NCI-H69 (cell line): Measurements from ENCODE around the gene DHRS4L2.
A peak's percentile ranks its signal among the peaks of the same experiment; 100 is the strongest.
"Not testable (repeated sequence)": the region's sequence is repeated elsewhere in the genome, so short reads cannot be mapped to it uniquely, and the experiment has no call there.

Experiments used
- DNase-seq: peaks from one replicate; lab custom pipeline; 2025; lab: John Stamatoyannopoulos, UW

The DHRS4L2 gene

GRCh38 chr14:24018978-24019377 is 30.2 kb downstream of the DHRS4L2 start:
- not testable (repeated sequence) for DNase-seq

DNA sequence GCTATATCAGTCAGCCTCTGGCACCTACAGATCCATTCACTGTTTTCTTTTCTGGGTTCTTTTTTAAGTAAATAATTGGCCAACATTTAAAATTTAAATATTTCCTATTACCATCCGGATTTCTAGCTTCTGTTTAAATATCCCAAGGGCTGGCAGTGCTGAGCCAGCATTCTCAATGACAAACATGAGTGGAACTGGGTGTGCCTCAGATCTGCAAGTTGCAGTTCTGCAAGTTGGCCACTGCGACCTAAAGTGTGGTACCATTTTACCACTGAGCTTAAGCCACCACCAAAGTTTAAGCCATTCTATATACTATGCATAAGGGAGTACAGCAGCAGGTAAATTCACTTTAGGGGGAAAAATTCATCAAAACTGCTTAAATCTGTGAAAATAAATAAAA is 31.2 kb downstream of the DHRS4L2 start:
- not testable (repeated sequence) for DNase-seq

DNA sequence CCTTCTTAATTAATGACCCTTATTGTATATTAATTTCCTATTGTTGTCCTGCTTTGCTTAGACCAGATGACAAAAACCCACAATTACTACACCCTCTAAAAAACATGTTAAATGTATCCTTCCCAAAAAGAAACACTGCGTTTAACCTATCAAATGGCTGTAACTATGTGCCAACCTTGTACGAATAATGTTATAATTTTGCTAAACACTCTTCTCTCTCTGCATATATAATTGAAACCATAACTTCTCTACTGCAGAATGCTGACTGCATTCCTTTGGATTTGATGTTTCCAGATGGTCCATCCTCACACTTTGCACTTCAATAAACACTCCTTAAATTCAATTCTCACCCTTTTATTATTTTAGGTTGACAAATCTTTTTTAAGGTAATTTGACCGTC is 31.8 kb downstream of the DHRS4L2 start:
- DNase-seq: not testable (repeated sequence)

DNA sequence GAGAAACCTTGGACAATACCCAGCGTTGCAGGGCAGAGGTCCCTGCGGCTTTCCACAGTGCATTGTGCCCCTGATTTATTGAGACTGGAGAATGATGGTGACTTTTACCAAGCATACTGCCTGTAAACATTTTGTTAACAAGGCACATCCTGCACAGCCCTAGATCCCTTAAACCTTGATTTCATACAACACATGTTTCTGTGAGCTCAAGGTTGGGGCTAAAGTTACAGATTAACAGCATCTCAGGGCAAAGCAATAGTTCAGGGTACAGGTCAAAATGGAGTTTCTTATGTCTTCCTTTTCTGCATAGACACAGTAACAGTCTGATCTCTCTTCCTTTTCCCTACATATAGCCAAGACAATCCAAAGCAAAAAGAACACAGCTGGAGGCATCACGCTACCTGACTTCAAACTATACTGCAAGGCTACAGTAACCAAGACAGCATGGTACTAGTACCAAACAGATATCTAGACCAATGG is 36.2 kb downstream of the DHRS4L2 start:
- DNase-seq: not testable (repeated sequence)

DNA sequence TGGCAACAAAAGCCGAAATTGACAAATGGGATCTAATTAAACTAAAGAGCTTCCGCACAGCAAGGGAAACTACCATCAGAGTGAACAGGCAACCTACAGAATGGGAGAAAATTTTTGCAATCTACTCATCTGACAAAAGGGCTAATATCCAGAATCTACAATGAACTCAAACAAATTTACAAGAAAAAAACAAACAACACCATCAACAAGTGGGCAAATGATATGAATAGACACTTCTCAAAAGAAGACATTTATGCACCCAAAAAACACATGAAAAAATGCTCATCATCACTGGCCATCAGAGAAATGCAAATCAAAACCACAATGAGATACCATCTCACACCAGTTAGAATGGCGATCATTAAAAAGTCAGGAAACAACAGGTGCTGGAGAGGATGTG is 41.0 kb downstream of the DHRS4L2 start:
- DNase-seq: not testable (repeated sequence)

DNA sequence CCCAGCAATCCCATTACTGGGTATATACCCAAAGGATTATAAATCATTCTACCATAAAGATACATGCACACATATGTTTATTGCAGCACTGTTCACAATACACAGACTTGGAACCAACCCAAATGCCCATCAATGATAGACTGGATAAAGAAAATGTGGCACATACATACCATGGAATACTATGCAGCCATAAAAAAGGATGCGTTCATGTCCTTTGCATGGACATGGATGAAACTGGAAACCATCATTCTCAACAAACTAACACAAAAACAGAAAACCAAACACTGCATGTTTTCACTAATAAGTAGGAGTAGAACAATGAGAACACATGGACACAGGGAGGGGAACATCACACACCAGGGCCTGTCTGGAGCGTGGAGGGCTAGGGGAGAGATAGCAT is 42.6 kb downstream of the DHRS4L2 start:
- not testable (repeated sequence) for DNase-seq

DNA sequence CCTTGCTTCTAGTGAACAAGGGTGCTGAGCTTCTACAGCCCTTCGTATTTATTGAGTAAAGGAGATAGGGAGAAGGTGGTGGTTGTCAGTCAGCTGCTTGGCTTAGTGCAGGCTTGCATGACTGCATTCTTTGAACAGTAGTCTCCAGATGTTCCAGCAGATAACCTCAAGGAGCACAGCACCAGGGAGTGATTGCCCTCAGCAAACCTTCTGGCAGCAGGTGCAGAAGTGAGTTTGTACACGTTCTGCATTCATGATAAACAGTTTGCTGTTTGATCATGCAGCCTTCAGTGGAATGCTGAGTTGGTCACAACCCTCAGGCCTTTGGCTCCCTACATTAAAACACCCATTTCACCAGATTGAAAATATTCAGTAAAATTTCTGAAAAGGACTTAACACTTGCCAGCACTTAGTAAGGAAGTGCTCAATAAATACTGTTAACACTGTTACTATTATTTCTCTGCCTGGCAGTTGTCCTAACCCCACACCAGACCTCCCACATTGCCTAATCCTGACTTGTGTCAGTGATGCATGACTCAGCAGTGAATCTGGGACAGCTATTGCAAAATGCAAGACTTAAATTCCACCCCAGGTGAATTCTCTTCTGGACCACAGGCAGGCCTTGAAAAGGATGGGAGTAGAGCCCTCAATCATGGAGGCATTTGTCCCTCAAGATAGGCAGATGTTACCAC is 44.1 kb downstream of the DHRS4L2 start:
- peak; percentile 19 for DNase-seq

- peak; percentile 45 for DNase-seq
These were observed 47.0 kb downstream of the DHRS4L2 start for GRCh38 chr14:24035769-24036168.

DNA sequence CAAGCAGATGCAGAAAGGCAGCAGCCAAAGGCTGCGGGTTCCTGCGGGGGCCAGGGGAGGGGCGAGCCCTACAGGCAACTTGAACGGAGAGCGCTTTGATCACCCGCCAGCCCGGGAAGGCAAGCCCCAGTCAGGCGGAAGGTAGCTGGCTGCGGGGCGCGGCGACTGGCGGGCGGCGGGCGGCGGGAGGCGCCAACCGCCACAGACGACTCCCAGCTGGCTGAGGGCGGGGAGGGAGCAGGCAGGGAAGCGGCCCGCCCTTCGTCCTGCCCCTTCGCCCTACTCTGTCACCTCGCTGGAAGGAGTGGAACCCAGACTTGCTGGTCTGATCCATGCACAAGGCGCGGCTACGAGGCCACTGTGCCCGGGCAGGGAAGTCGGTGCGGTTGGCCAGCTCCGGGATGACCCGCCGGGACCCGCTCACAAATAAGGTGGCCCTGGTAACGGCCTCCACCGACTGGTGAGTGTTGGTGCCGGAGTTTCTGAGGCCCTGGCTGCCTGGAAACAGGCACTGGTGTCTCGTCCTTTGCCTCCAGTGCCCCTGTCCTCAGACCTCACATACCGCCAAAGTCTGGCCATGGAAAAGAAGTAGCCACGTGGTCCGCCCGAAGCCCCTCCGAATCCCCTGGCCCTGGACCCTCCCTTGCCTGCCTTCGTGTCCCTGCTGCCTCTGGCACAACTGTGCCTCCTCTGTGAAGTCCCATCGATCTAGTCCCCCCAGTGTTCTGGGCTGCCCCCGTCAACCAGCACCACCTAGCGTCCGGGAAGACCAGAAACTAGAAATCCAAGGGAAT is 47.6 kb downstream of the DHRS4L2 start:
- peak; percentile 93 for DNase-seq

DNA sequence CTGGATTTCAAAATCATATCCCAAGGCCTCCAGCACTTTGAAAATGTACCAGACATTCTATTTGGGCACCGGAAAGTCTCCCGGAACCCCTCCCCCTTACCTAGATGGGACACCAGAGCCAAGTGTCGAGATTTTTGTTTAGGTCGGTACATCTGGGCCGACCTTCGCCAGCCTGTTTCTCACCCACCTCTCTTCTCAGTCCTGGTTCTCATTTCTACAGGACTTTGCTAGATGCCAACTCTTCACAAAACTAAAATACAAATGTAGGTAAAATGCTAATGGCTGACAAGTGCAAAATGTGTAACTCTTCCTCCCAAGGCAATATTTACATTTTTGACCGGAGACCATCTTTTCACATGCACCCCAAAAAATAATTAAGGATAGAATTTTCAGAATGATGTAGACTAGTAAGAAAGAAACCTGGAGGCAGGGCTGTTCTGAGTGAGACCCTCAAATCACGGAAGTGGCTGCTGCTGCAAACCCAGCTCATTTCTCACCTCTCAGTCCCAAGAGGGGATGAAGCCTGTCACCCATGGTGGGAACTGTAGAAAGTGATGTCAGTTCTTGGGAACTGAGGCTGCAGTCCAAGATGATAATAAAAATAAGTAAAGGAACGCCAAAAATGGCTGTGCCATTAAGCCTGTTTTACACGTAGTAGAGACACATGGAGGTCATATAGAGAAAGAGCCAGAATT is 48.4 kb downstream of the DHRS4L2 start:
- not testable (repeated sequence) for DNase-seq

DNA sequence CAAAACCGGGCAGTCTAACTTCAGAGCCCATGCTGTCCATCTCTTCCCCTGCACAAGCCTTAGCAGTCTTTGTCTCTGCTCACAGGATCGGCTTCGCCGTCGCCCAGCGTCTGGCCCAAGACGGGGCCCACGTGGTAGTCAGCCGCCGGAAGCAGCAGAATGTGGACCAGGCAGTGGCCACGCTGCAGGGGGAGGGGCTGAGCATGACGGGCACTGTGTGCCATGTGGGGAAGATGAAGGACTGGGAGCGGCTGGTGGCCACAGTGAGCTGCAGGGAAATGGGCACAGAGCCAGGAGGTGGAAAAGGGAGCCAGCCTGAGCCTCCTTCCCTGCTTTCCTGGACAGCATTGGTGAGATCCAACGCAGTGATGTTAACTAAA is 48.9 kb downstream of the DHRS4L2 start:
- peak; percentile 77 for DNase-seq

- no peak for DNase-seq
These were observed 50.0 kb downstream of the DHRS4L2 start for GRCh38 chr14:24038686-24039085.

DNA sequence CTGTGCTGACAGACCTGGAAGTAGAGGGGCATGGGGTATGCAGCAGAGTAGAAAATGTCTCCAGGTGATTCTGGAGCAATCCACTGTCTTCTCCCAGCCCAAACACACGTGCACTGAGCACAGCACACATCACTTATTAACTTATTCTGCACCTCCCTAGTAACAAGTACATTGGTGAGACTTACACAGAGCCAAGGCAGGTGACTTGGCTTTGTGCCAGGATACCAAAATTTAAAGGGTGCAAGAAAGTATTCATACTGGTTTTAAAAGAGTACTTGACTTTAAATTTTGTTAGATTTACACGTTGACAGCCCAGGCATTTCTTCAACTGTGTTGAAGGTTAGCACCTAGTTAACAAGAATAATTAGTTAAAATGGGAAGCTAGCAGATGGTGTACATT is 52.0 kb downstream of the DHRS4L2 start:
- DNase-seq: no peak

- DNase-seq: peak; percentile 42
These were observed 54.0 kb downstream of the DHRS4L2 start for GRCh38 chr14:24042746-24043145.

DNA sequence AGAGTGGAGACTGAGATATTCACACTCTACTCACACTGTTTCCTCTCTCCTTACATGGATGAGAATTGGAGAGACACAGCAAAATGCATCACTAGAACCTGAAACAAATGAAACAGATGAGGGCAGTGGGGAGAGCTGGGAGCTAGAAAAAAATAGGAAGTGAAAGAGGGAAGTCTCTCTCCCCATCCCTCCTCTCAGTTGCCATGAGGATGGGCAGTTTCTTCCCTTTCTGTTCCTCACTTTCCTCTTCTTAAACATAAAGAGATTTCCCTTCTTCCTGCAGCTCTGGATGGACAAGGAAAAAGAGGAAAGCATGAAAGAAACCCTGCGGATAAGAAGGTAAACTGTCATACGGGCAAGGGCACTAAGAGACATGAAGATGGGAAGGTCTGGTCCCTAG is 60.3 kb downstream of the DHRS4L2 start:
- not testable (repeated sequence) for DNase-seq

DNA sequence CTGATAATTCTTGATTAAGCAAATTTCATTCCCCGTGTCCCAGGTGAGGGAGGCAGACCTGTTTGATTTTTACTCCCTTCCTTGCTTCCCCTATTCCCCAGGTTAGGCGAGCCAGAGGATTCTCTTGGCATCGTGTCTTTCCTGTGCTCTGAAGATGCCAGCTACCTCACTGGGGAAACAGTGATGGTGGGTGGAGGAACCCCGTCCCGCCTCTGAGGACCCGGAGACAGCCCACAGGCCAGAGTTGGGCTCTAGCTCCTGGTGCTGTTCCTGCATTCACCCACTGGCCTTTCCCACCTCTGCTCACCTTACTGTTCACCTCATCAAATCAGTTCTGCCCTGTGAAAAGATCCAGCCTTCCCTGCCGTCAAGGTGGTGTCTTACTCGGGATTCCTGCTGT is 62.0 kb downstream of the DHRS4L2 start:
- not testable (repeated sequence) for DNase-seq

DNA sequence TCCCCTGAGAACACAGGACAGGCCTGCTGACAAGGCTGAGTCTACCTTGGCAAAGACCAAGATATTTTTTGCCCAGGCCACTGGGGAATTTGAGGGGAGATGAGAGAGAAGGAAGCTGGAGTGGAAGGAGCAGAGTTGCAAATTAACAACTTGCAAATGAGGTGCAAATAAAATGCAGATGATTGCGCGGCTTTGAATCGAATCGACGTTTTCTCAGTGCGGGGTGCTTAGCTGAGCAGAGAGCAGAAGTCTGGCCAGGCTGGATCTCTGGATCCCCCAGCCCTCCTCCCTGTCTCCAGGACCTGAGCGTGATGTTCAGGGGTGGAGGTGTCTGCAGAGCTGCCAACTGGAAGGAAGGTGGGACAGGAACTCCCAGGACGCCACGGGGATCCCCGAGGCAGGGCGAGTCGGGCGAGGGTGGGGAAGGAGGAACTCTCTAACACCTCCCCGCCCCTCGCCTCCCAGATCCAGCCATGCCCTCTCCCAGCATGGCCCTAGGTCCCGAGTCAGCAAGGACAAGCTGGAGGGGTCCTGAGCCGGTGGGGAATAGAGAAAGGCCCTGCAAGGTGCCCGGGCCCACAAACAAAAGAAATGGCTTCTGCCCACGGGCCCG is 62.6 kb downstream of the DHRS4L2 start:
- peak; percentile 73 for DNase-seq

- DNase-seq: peak; percentile 92
These were observed 63.3 kb downstream of the DHRS4L2 start, which contains the start of gene CARMIL3 for GRCh38 chr14:24051789-24052655. TSS of gene CARMIL3 (plus strand) at chr14:24052009. CDS start at chr14:24052154, 145 bp downstream.

- no peak for DNase-seq
These were observed 64.2 kb downstream of the DHRS4L2 start for GRCh38 chr14:24052656-24053547.
